Upper lobe of left lung (tissue), 4 donors: ENCODE results near the gene ANO4.

ENCODE experiments used
- CTCF ChIP-seq, 6 experiments: fragments of 450-650 bp in 4 of 6; fragments of 200-600 bp in 2 of 6; sonication (generic) in 2 of 6; IDR thresholded peaks; one replicate each; pipeline ENCODE4 v1.5.1; 2016 to 2019; ENCODE audit warnings: antibody characterized with exemption in 6 of 6
- POLR2A ChIP-seq, 4 donors: fragments of 450-650 bp; IDR thresholded peaks; one replicate each; pipeline ENCODE4 v1.5.1; 2016 to 2017; ENCODE audit warnings: antibody characterized with exemption in 4 of 4, mild to moderate bottlenecking in 2 of 4

DNA sequence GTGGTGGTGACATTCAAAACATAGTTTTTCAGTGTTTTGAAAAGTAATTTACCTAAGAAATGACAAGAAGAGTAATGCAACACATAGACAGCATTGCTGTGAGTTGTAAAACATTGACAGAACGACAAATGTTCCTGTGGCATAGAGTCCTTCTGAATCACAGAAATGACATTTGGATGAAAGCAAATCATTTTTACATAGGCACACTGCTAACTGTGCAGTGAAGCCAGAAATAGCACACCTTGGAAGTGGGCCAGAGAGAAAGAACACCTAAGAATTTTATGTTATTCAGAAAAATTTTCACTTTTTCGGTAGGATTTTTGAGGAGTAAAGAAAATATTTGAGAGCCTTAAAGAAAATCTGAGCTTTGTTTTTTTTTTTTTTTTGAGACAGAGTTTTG lies 100.6 kb downstream of the ANO4 start:
- no peak for TF ChIP-seq POLR2A (IDR thresholded peaks at IDR 0.05)
- no peak for TF ChIP-seq CTCF (IDR thresholded peaks at IDR 0.05)
